Measurements from ENCODE around the gene RBPJ. TPM values are rescaled to one million over a fixed set of nuclear protein-coding genes. Genes with fewer than 3 reads are reported as not detected.

Gene RBPJ
- total RNA-seq, 4 donors from 2014 or later, result 42.9 to 238 (median 75.2) TPM

GRCh38 chr4:26431461-26432180 is 110.8 kb downstream of the RBPJ start:
- H3K9me3 ChIP-seq, result no peaks in the 10 kb centered on the region
- TF ChIP-seq CTCF (IDR thresholded peaks at IDR 0.05), result no peak
- no peak for TF ChIP-seq POLR2A (IDR thresholded peaks at IDR 0.05)
- peak overlapping the region in 1 of 2 donors; percentile 48 for H3K27ac ChIP-seq
- intact Hi-C loops (cut with DNase I; ENCODE audit: low total_unique reads), result no loop called here
- no peaks in the 10 kb centered on the region for H3K4me1 ChIP-seq
- DNase-seq, result no peak
- H3K27me3 ChIP-seq, result no peaks in the 10 kb centered on the region
- H3K4me3 ChIP-seq, result no peak overlapping the region
- H3K36me3 ChIP-seq, result no peaks in the 10 kb centered on the region

- H3K9me3 ChIP-seq, result no peaks in the 10 kb centered on the region
- no peak for DNase-seq
- H3K4me3 ChIP-seq, result no peak overlapping the region
- TF ChIP-seq POLR2A (IDR thresholded peaks at IDR 0.05) (no peak), CTCF (IDR thresholded peaks at IDR 0.05) (no peak)
- no peaks in the 10 kb centered on the region for H3K36me3 ChIP-seq
- H3K27me3 ChIP-seq, result no peaks in the 10 kb centered on the region
- intact Hi-C loops (cut with DNase I; ENCODE audit: low total_unique reads), result no loop called here
- peak overlapping the region in 1 of 2 donors; percentile 48 for H3K27ac ChIP-seq
- H3K4me1 ChIP-seq, result no peaks in the 10 kb centered on the region
Observed at GRCh38 chr4:26432419-26432818, 111.6 kb downstream of the RBPJ start.

- Histone ChIP-seq H3K27ac (peak overlapping the region in 1 of 2 donors; percentile 6), H3K4me3 (no peak overlapping the region), H3K36me3 (no peaks in the 10 kb centered on the region), H3K4me1 (no peaks in the 10 kb centered on the region), H3K27me3 (no peaks in the 10 kb centered on the region), H3K9me3 (no peaks in the 10 kb centered on the region)
- DNase-seq, result no peak
- TF ChIP-seq POLR2A (IDR thresholded peaks at IDR 0.05), result no peak
- no peak for TF ChIP-seq CTCF (IDR thresholded peaks at IDR 0.05)
- intact Hi-C loops (cut with DNase I; ENCODE audit: low total_unique reads), result no loop called here
Observed at GRCh38 chr4:26433556-26433955, 112.7 kb downstream of the RBPJ start.

GRCh38 chr4:26434030-26434639 is 113.3 kb downstream of the RBPJ start:
- no peaks in the 10 kb centered on the region for H3K4me1 ChIP-seq
- peak overlapping the region in 1 of 2 donors; percentile 6 for H3K27ac ChIP-seq
- H3K4me3 ChIP-seq, result no peak overlapping the region
- TF ChIP-seq POLR2A (IDR thresholded peaks at IDR 0.05) (no peak), CTCF (IDR thresholded peaks at IDR 0.05) (no peak)
- intact Hi-C loops (cut with DNase I; ENCODE audit: low total_unique reads), result no loop called here
- H3K36me3 ChIP-seq, result no peaks in the 10 kb centered on the region
- no peak for DNase-seq
- no peaks in the 10 kb centered on the region for H3K27me3 ChIP-seq
- no peaks in the 10 kb centered on the region for H3K9me3 ChIP-seq

- no peaks in the 10 kb centered on the region for H3K4me1 ChIP-seq
- intact Hi-C loops (cut with DNase I; ENCODE audit: low total_unique reads), result no loop called here
- H3K9me3 ChIP-seq, result no peaks in the 10 kb centered on the region
- H3K4me3 ChIP-seq, result no peak overlapping the region
- no peaks in the 10 kb centered on the region for H3K27me3 ChIP-seq
- H3K27ac ChIP-seq, result peak overlapping the region in 1 of 2 donors; percentile 20
- no peaks in the 10 kb centered on the region for H3K36me3 ChIP-seq
- DNase-seq, result peak in 1 of 2 donors; percentile 46
- no peak for TF ChIP-seq CTCF (IDR thresholded peaks at IDR 0.05)
- TF ChIP-seq POLR2A (IDR thresholded peaks at IDR 0.05), result no peak
Observed at GRCh38 chr4:26441102-26441501, 120.3 kb downstream of the RBPJ start.
